Mesothelial cell of epicardium (in vitro differentiated cells): ENCODE measurements around the gene DPP7. TPM values are rescaled to one million over a fixed set of nuclear protein-coding genes. Genes with fewer than 3 reads are reported as not detected.

Experiments used
- DNase-seq, 2 experiments: peaks; one replicate each; pipeline ENCODE4 v3.0.0; 2021; ENCODE audit warnings: low spot score in 2 of 2; ENCODE audit not compliant: unreplicated experiment in 2 of 2
- H3K27ac Mint-ChIP-seq: 2 replicates; pipeline ENCODE4 v1.8.0; 2021; ENCODE audit warnings: mixed read lengths
- H3K27me3 Mint-ChIP-seq: 2 replicates; pipeline ENCODE4 v1.8.0; 2021; ENCODE audit warnings: low read depth, mixed read lengths
- H3K36me3 Mint-ChIP-seq: 2 replicates; pipeline ENCODE4 v1.8.0; 2021; ENCODE audit warnings: mixed read lengths
- H3K4me1 Mint-ChIP-seq: 2 replicates; pipeline ENCODE4 v1.8.0; 2021; ENCODE audit warnings: mixed read lengths
- H3K4me3 Mint-ChIP-seq: 2 replicates; pipeline ENCODE4 v1.8.0; 2021; ENCODE audit warnings: mild to moderate bottlenecking, moderate library complexity, mixed read lengths
- H3K9me3 Mint-ChIP-seq: 2 replicates; pipeline ENCODE4 v1.8.0; 2021; ENCODE audit warnings: mixed read lengths
- total RNA-seq: library from RNA; stranded (reverse); gene quantifications from 3 replicates; pipeline ENCODE4 v1.2.1, GENCODE V29; 2021
- TF ChIP-seq, protein P1 (sequence below): fragments of 200-600 bp; sonication (generic); IDR thresholded peaks from one replicate; pipeline ENCODE4 v1.5.0; 2021; ENCODE audit warnings: antibody characterized with exemption; ENCODE audit not compliant: unreplicated experiment

The DPP7 gene
- total RNA-seq, 1 donor from 2014 or later: 149 TPM

DNA sequence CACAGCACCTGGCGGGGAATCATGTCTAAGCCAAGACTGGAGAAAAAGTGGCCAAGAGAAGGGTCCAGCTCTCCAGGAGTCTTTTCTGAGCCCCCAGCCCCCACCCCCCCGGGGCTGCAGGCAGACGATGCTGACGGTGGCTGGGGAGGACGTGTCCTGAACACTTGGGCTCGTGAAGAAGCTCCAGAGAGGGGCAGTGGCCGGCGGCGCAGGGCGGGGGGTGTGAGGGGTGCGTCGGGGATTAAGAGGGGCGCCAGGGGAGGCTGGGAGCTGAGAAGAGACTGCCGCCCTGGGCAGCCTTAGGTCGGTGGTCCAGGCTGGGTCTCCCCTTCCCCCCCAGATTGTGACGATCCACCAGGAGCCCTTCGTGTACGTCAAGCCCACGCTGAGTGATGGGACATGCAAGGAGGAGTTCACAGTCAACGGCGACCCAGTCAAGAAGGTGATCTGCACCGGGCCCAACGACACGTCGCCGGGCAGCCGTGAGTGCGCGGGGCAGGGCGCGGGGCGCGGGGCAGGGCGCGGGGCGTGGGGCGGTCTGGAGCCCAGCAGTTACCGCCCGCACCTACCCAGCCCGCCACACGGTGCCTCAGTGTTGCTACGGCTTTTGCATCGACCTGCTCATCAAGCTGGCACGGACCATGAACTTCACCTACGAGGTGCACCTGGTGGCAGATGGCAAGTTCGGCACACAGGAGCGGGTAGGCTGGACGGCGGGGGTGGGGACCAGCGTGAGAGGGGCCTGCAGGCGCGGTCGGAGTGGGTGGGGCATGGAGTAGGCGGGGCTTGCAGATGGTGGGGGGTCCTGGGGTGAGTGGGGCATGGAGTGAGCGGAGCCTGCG lies 46.4 kb upstream of the DPP7 start:
- no peaks in the 10 kb centered on the region for H3K36me3 Mint-ChIP-seq
- no peak for DNase-seq
- TF ChIP-seq, protein P1, sequence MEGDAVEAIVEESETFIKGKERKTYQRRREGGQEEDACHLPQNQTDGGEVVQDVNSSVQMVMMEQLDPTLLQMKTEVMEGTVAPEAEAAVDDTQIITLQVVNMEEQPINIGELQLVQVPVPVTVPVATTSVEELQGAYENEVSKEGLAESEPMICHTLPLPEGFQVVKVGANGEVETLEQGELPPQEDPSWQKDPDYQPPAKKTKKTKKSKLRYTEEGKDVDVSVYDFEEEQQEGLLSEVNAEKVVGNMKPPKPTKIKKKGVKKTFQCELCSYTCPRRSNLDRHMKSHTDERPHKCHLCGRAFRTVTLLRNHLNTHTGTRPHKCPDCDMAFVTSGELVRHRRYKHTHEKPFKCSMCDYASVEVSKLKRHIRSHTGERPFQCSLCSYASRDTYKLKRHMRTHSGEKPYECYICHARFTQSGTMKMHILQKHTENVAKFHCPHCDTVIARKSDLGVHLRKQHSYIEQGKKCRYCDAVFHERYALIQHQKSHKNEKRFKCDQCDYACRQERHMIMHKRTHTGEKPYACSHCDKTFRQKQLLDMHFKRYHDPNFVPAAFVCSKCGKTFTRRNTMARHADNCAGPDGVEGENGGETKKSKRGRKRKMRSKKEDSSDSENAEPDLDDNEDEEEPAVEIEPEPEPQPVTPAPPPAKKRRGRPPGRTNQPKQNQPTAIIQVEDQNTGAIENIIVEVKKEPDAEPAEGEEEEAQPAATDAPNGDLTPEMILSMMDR: no peak
- peaks cover 91% of the 10 kb centered on the region for H3K27me3 Mint-ChIP-seq
- no peaks in the 10 kb centered on the region for H3K9me3 Mint-ChIP-seq
- no peak overlapping the region for H3K4me3 Mint-ChIP-seq
- H3K27ac Mint-ChIP-seq: no peak overlapping the region
- peaks cover 5% of the 10 kb centered on the region for H3K4me1 Mint-ChIP-seq

DNA sequence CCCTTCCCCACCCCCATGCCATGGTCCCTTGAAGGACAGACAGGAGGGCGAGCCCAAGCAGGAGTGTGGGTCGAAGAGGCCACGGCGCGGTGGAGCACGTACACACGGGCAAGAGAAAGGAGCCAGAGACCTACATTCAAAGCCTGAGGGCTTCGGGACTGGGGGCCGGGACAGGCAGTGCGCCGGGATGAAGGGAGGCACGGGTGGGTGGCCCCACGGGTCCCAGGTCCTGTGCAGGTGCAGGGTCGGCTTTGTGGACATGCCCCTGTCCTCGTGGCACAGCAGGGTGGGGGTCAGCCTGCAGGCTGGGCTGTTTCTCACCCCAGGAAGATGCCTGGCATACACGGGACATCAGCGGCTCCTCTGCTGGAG lies 45.5 kb upstream of the DPP7 start:
- peaks cover 91% of the 10 kb centered on the region for H3K27me3 Mint-ChIP-seq
- H3K9me3 Mint-ChIP-seq: no peaks in the 10 kb centered on the region
- DNase-seq: no peak
- no peaks in the 10 kb centered on the region for H3K36me3 Mint-ChIP-seq
- H3K27ac Mint-ChIP-seq: no peak overlapping the region
- TF ChIP-seq, protein P1: no peak
- H3K4me1 Mint-ChIP-seq: peaks cover 5% of the 10 kb centered on the region
- H3K4me3 Mint-ChIP-seq: no peak overlapping the region

DNA sequence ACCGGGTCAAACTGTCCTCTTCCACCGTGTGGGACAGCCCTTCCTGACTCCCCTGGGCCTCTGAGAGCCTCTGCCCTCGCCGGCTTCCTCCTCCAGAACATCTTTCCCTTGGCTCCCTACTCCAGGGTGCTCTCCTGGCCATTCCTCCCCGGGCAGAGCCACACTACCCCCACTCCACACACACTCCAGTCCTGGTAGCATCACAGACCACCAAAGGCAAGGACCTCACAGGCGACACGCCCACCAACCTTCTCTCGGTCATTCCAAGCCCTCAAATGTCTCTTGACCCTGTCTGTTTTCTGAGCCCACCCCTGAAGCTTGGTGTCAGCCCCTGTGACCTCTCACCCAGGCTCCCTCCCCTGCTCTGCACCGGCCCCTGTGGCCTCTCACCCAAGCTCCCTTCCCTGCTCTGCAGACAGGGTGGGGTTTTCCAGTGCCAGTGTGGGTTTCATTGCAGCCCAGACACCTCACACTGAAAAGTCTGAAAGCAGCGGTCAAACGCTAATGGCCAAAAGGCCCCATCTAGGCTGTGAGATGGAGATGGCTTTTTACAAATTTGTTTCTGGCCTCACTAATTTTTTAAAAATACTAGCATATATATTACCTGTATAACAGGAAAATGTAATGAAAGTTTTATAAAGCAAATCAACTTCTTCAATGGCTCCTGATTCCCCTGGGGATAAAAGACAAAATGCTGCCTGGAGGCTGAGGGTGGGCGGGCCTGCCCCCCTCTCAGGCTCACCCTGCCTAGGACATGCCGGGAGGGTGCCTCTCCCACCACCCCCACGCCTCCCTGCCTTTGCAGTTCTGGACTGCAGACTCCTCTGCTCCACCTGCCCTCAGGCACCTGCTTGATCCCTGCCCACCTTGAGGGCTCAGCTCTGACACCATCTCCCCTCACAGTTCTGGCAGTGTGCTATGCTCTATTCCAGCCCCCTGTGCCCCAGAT lies 44.8 kb upstream of the DPP7 start:
- Mint-ChIP-seq H3K27me3 (peaks cover 91% of the 10 kb centered on the region), H3K27ac (no peak overlapping the region), H3K4me3 (no peak overlapping the region), H3K9me3 (no peaks in the 10 kb centered on the region), H3K4me1 (peaks cover 5% of the 10 kb centered on the region), H3K36me3 (no peaks in the 10 kb centered on the region)
- TF ChIP-seq, protein P1: no peak
- no peak for DNase-seq

DNA sequence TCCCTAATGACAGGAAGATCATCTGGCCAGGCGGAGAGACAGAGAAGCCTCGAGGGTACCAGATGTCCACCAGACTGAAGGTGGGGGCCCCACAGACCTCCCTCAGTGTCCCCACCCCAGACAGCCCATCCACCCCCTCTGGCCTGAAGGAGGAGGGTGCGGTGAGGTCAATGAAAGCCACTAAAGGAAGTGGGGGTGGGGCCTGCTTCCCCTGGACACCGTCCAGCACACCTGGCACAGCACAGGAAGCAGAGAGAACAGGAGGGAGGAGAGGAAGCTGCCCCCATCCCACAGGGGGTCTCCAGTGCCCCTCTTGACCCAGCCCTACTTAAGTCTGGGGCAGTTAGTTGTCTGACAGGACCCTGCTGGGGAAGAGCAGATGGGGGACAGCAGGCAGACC lies 44.1 kb upstream of the DPP7 start:
- Mint-ChIP-seq H3K9me3 (no peaks in the 10 kb centered on the region), H3K27ac (no peak overlapping the region), H3K4me3 (no peak overlapping the region), H3K4me1 (peaks cover 5% of the 10 kb centered on the region), H3K36me3 (no peaks in the 10 kb centered on the region), H3K27me3 (peaks cover 86% of the 10 kb centered on the region)
- no peak for DNase-seq
- TF ChIP-seq, protein P1: no peak

DNA sequence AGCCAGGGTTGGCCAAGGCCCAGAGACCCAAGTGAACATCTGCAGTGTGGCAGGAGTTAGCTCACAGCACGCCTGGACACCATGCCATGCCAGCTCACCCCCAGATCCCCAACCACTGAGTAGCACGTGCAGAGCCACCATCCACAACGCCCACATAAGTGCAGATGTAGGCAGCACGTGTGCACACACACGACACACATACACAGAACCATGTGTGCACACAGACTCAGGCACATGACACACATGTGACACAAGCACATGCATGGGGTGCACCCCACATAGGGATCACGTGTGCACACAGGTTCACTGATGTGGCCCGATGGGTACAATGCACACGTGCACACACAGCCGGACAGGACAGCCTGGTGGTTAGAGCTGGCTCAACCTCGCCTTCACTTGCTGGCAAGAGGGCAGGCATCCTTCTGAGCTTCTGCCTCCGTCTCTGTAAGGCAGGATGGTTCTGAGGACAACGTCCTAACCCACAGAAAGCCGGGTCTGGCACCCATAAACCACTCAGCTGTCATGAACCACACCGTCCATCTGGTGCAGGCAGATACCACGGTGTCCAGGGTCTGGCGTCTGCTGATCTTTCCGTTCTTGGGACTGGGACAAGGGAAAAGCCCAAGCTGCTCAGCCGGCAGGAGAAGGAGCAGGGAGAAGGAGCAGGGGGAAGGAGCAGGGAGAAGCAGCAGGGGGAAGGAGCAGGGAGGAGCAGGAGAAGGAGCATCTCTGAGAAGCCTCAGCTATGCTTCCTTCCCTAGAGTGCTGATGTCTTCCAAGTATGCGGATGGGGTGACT lies 43.3 kb upstream of the DPP7 start:
- TF ChIP-seq, protein P1: no peak
- DNase-seq: no peak
- Mint-ChIP-seq H3K36me3 (no peaks in the 10 kb centered on the region), H3K27ac (no peak overlapping the region), H3K4me1 (peaks cover 2% of the 10 kb centered on the region), H3K27me3 (peaks cover 79% of the 10 kb centered on the region), H3K4me3 (no peak overlapping the region), H3K9me3 (no peaks in the 10 kb centered on the region)
